Subcutaneous adipose tissue (tissue), 4 donors: ENCODE results near the gene KLK6. TPM values are rescaled to one million over a fixed set of nuclear protein-coding genes. Genes with fewer than 3 reads are reported as not detected.

Experiments
- CTCF ChIP-seq: fragments of 450-650 bp; IDR thresholded peaks from one replicate; pipeline ENCODE4 v1.5.1; 2016; ENCODE audit warnings: low read depth, mild to moderate bottlenecking, control low read depth, antibody characterized with exemption, moderate library complexity
- total RNA-seq, 4 donors: library from RNA; depleted of rRNA; stranded (reverse); fragments of >200 nt; gene quantifications; one replicate each; pipeline ENCODE4 v1.1.0, GENCODE V29; 2016

Gene KLK6
- total RNA-seq, 4 donors from 2014 or later: not detected

GRCh38 chr19:50912727-50913716 is 56.4 kb downstream of the KLK6 start:
- no peak for TF ChIP-seq CTCF

GRCh38 chr19:50912102-50912599 is 57.2 kb downstream of the KLK6 start:
- TF ChIP-seq CTCF: no peak

GRCh38 chr19:50911206-50912101 is 57.9 kb downstream of the KLK6 start, which contains the start of gene KLK4:
TSS of gene KLK4 (minus strand) at chr19:50911395. CDS start at chr19:50910738, 657 bp downstream.
- TF ChIP-seq CTCF: no peak

GRCh38 chr19:50910722-50911121 is 58.7 kb downstream of the KLK6 start:
- TF ChIP-seq CTCF: no peak

GRCh38 chr19:50909240-50910070 is 59.9 kb downstream of the KLK6 start:
- no peak for TF ChIP-seq CTCF

Other genes starting within 250 kb of the KLK6 start
- gene SHANK1, start 249.8 kb downstream of the KLK6 start, total RNA-seq: 1 to 10 TPM in 1 of 4 donors, not detected in 3; 1.0 TPM
- 10 to 100 TPM in 2 of 4 donors, 1 to 10 TPM in 2; 4.1 to 23.5 (median 9.6) TPM for gene CLEC11A, start 246.2 kb downstream of the KLK6 start, total RNA-seq
- not detected for gene GPR32, start 199.1 kb downstream of the KLK6 start, total RNA-seq
- not detected for gene ACP4, start 179.2 kb downstream of the KLK6 start, total RNA-seq
- under 1 TPM in 1 of 4 donors, not detected in 3; 0.68 TPM for gene KLK1, start 145.8 kb downstream of the KLK6 start, total RNA-seq
- gene KLK15, start 136.0 kb downstream of the KLK6 start, total RNA-seq: not detected
- gene KLK3, start 114.7 kb downstream of the KLK6 start, total RNA-seq: not detected
- gene KLK2, start 96.2 kb downstream of the KLK6 start, total RNA-seq: under 1 TPM in 1 of 4 donors, not detected in 3; 0.44 TPM
- gene KLK4, start 58.2 kb downstream of the KLK6 start, total RNA-seq: not detected
- not detected for gene KLK5, start 16.6 kb downstream of the KLK6 start, total RNA-seq
- gene KLK7, start 14.3 kb upstream of the KLK6 start, total RNA-seq: 1 to 10 TPM in 1 of 4 donors, not detected in 3; 1.5 TPM
- not detected for gene KLK8, start 32.0 kb upstream of the KLK6 start, total RNA-seq
- gene KLK10, start 50.1 kb upstream of the KLK6 start, total RNA-seq: 1 to 10 TPM in 1 of 4 donors, not detected in 3; 1.0 TPM
- not detected for gene KLK11, start 57.0 kb upstream of the KLK6 start, total RNA-seq
- not detected for gene KLK12, start 65.4 kb upstream of the KLK6 start, total RNA-seq
- not detected for gene KLK13, start 95.5 kb upstream of the KLK6 start, total RNA-seq
- not detected for gene KLK14, start 113.3 kb upstream of the KLK6 start, total RNA-seq
- 1 to 10 TPM; 2.8 to 8.5 (median 4.6) TPM for gene CTU1, start 138.8 kb upstream of the KLK6 start, total RNA-seq
- gene SIGLEC9, start 155.3 kb upstream of the KLK6 start, total RNA-seq: 10 to 100 TPM in 2 of 4 donors, 1 to 10 TPM in 2; 5.5 to 34.7 (median 11.3) TPM
- 10 to 100 TPM in 1 of 4 donors, 1 to 10 TPM in 2, under 1 TPM in 1; 0.57 to 13.4 (median 4.2) TPM for gene SIGLEC7, start 172.7 kb upstream of the KLK6 start, total RNA-seq